Skeletal muscle satellite cell (primary cell): Measurements from ENCODE around the gene DGKI.
A peak's percentile ranks its signal among the peaks of the same experiment; 100 is the strongest.

Experiments used
- H3K27me3 ChIP-seq: 2 replicates; pipeline ENCODE4 v1.7.0; 2013; ENCODE audit warnings: low read length; ENCODE audit not compliant: control insufficient read depth, insufficient read depth
- H3K36me3 ChIP-seq: 2 replicates; pipeline ENCODE4 v1.7.0; 2013; ENCODE audit warnings: mild to moderate bottlenecking, control low read depth, low read length; ENCODE audit not compliant: insufficient read depth
- H3K4me1 ChIP-seq: 2 replicates; pipeline ENCODE4 v1.7.0; 2013; ENCODE audit warnings: low read length; ENCODE audit not compliant: control insufficient read depth, insufficient read depth
- H3K4me2 ChIP-seq: 2 replicates; pipeline ENCODE4 v1.7.0; 2013; ENCODE audit warnings: mild to moderate bottlenecking, low read length
- H3K4me3 ChIP-seq: 2 replicates; pipeline ENCODE4 v1.7.0; 2013; ENCODE audit warnings: low read length
- H3K9ac ChIP-seq: 2 replicates; pipeline ENCODE4 v1.7.0; 2013; ENCODE audit warnings: mild to moderate bottlenecking, low read depth, low read length, moderate library complexity
- H3K9me3 ChIP-seq: replicated peaks from 2 replicates; pipeline ENCODE4 v1.7.0; 2013; ENCODE audit warnings: mild to moderate bottlenecking, control low read depth, low read length

Gene DGKI

DNA sequence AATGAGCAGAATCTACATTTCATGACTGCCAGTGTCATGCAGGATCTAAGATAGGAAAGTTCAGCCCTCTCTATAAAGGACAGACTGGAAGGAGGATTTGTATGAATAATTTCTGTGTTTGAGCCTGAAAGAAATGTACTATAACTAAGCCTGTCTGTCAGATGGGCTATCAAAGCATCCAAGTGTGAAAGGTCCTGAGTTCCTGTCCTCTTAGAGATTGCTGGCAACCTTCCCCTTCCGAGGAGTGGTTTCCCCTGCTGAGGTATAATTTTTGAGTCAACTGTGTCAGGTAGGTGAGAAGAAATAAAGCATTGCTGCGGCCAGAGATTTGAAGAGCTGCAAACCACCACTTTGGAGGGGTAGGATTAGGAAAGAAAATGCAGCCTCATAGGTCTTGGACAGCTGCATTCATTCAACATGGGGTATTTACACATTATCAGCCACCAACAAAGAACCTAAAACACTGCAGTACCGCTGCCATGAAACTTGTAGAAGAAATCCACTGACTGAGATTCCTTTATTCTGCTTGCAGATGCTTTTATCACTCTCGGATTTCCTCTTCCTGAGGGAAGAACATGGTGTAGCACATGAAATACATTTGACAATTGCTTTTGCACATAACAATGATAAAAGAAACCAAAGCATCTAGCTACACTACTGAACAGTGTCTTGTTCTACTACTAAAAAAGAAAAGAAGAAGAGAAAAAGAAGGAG, 189.1 kb downstream of the DGKI start:
- Histone ChIP-seq H3K9me3 (no peaks in the 10 kb centered on the region), H3K4me1 (peaks cover 36% of the 10 kb centered on the region), H3K27me3 (no peaks in the 10 kb centered on the region), H3K4me3 (no peak overlapping the region), H3K4me2 (no peak overlapping the region), H3K9ac (peak overlapping the region; percentile 78), H3K36me3 (peaks cover 16% of the 10 kb centered on the region)

- Histone ChIP-seq H3K27me3 (no peaks in the 10 kb centered on the region), H3K36me3 (peaks cover 14% of the 10 kb centered on the region), H3K9ac (peak overlapping the region; percentile 78), H3K4me3 (no peak overlapping the region), H3K9me3 (no peaks in the 10 kb centered on the region), H3K4me1 (peaks cover 39% of the 10 kb centered on the region), H3K4me2 (peak overlapping the region; percentile 28)
Measured at GRCh38 chr7:137656850-137657232, 189.9 kb downstream of the DGKI start.

DNA sequence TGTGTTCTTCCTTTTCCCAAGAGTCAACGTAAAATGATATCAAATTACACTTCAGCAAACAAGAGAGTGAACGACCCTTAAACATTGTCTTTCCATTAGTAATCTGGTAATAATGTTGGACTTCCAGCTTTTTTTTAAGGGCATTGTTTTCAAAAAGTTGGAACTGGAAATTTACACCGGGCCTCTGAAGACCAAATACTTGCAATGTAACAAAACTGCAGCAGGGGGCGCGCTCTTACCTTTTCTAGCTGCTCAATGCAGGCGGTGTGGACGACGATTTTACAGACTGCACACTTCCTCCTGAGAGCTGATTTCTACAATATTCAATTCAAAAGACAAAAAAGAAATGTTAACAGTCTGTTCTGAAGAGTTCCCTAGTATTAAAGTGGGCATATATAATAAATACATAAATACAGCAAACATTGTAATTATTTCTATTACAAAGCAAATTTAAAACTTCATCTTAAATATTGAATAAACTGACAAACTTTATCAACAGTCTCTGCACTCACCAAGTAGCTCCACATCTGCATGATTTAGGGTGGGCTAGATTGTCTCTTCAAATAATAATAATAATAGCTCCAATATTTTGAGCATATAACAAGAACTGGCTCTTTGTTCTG, 190.4 kb downstream of the DGKI start:
- Histone ChIP-seq H3K9ac (peak overlapping the region; percentile 78), H3K36me3 (peaks cover 14% of the 10 kb centered on the region), H3K9me3 (no peaks in the 10 kb centered on the region), H3K4me3 (no peak overlapping the region), H3K4me1 (peaks cover 39% of the 10 kb centered on the region), H3K4me2 (peak overlapping the region; percentile 28), H3K27me3 (no peaks in the 10 kb centered on the region)

DNA sequence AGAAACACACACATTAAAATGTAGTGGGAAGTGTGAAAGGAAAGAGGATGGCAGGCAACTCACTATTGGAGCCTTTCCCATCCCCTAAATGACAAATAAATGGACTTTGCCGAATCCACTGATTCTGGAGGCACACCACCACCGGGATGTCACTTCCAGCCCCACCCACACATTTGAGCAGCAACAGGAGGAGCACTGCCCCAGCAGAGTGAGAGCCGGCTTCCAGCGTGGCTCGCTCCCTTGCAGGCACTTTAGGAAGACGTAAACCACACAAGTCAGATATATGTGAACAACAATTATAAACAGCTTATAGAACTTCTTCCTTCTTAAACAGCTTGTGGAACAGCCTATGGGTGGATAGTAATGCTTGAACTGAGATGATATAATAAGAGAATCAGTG, 191.0 kb downstream of the DGKI start:
- Histone ChIP-seq H3K4me3 (no peak overlapping the region), H3K27me3 (no peaks in the 10 kb centered on the region), H3K9ac (peak overlapping the region; percentile 78), H3K9me3 (no peaks in the 10 kb centered on the region), H3K4me2 (peak overlapping the region; percentile 27), H3K36me3 (peaks cover 14% of the 10 kb centered on the region), H3K4me1 (peaks cover 39% of the 10 kb centered on the region)

- Histone ChIP-seq H3K4me3 (no peak overlapping the region), H3K4me1 (peaks cover 32% of the 10 kb centered on the region), H3K9ac (no peak overlapping the region), H3K27me3 (no peaks in the 10 kb centered on the region), H3K9me3 (no peaks in the 10 kb centered on the region), H3K4me2 (no peak overlapping the region), H3K36me3 (peaks cover 20% of the 10 kb centered on the region)
Measured at GRCh38 chr7:137652721-137653120, 194.1 kb downstream of the DGKI start.

DNA sequence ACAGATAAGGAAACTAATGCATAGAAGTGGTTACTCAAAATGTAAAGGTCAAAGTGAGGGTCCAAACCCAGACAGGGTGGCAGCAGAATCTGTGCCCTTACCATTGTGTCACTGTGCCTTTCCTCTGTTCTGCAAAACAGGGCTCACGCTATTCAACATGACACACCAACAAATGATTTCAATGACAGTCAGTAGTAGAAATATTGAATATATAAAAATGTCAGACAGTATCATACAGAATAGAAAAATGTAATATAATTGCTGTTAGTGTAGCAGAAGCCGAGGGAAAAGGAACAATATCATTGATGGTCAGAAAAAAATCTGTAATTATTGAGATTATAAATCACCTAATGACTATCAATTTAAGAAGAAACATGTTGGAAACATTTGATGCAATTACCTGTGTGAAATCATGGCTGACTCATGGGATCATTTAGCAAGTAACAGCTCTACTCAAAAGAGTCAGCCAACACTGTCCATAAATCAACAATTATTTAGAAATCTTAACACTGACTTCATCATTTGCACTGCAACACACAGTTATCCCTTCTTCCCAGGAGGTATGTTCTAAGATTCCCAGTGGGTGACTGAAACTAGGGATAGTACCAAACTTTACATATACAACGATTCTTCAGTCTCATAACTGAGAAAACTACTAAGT, 198.7 kb downstream of the DGKI start:
- Histone ChIP-seq H3K4me3 (no peak overlapping the region), H3K9me3 (no peaks in the 10 kb centered on the region), H3K36me3 (peaks cover 38% of the 10 kb centered on the region), H3K27me3 (no peaks in the 10 kb centered on the region), H3K4me1 (peaks cover 7% of the 10 kb centered on the region), H3K9ac (no peak overlapping the region), H3K4me2 (no peak overlapping the region)

- Histone ChIP-seq H3K4me3 (no peak overlapping the region), H3K27me3 (no peaks in the 10 kb centered on the region), H3K4me1 (peaks cover 13% of the 10 kb centered on the region), H3K4me2 (no peak overlapping the region), H3K36me3 (peaks cover 26% of the 10 kb centered on the region), H3K9me3 (no peaks in the 10 kb centered on the region), H3K9ac (no peak overlapping the region)
Measured at GRCh38 chr7:137642472-137642871, 204.3 kb downstream of the DGKI start.

DNA sequence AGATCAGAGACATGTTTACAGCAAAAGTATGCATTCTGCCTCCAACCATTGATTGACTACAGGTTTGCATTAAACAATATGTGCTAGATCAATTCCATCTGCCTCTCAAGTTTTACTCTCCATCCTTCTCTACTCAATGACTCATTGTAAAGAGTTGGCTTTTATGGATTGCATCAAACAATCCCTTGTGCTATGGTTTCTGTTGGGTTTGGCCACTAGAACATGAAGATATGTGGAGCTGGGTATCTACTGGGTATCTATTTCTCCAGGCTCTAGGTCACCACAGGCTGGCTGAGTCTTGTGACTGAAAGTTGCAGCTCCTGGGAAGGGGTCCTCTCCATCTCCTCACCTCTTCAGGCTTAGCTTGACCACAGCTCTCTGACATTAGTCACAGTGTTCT, 204.7 kb downstream of the DGKI start:
- H3K4me3 ChIP-seq = no peak overlapping the region
- H3K36me3 ChIP-seq = peaks cover 25% of the 10 kb centered on the region
- no peak overlapping the region for H3K4me2 ChIP-seq
- H3K9me3 ChIP-seq = no peaks in the 10 kb centered on the region
- H3K4me1 ChIP-seq = peaks cover 13% of the 10 kb centered on the region
- no peak overlapping the region for H3K9ac ChIP-seq
- H3K27me3 ChIP-seq = no peaks in the 10 kb centered on the region

GRCh38 chr7:137636376-137636775, 210.4 kb downstream of the DGKI start:
- Histone ChIP-seq H3K27me3 (no peaks in the 10 kb centered on the region), H3K9ac (no peak overlapping the region), H3K4me3 (no peak overlapping the region), H3K9me3 (no peaks in the 10 kb centered on the region), H3K36me3 (peaks cover 9% of the 10 kb centered on the region), H3K4me1 (peaks cover 13% of the 10 kb centered on the region), H3K4me2 (no peak overlapping the region)

DNA sequence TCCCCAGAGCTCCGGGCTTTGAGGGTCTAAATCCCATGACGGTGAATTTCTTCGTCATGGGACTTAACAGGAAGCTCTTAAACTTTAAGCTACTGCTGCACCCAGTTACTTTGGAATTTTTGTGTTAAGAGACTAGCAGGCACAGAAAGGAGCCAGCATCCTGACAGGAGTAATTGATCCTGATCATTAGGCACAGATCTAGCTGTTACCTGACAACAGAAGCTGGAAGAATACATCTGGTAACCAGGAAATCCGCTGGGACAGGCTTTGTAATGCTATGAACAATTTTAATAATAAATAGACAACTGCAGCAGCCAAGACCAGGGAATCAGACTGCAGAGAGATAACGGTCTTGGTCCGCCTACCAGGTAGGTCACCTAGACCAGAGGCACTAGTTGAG, 210.9 kb downstream of the DGKI start:
- H3K9ac ChIP-seq = no peak overlapping the region
- no peak overlapping the region for H3K4me2 ChIP-seq
- no peaks in the 10 kb centered on the region for H3K27me3 ChIP-seq
- H3K9me3 ChIP-seq = no peaks in the 10 kb centered on the region
- peaks cover 9% of the 10 kb centered on the region for H3K36me3 ChIP-seq
- no peak overlapping the region for H3K4me3 ChIP-seq
- peaks cover 13% of the 10 kb centered on the region for H3K4me1 ChIP-seq

- H3K9ac ChIP-seq = no peak overlapping the region
- no peak overlapping the region for H3K4me3 ChIP-seq
- no peaks in the 10 kb centered on the region for H3K27me3 ChIP-seq
- no peaks in the 10 kb centered on the region for H3K9me3 ChIP-seq
- H3K4me1 ChIP-seq = peaks cover 9% of the 10 kb centered on the region
- no peak overlapping the region for H3K4me2 ChIP-seq
- peaks cover 9% of the 10 kb centered on the region for H3K36me3 ChIP-seq
Measured at GRCh38 chr7:137635132-137635531, 211.6 kb downstream of the DGKI start.
